Lower leg skin (tissue), 4 donors: ENCODE data around the gene PAXX. TPM values are rescaled to one million over a fixed set of nuclear protein-coding genes. Genes with fewer than 3 reads are reported as not detected.

Experiments
- DNase-seq, 2 donors: peaks; one replicate each; pipeline ENCODE4 v3.0.0-alpha.2; 2019; ENCODE audit warnings: low spot score in 2 of 2
- H3K4me3 ChIP-seq: fragments of 200-600 bp; sonication (generic); 2 replicates; pipeline ENCODE4 v1.5.1; 2017; ENCODE audit warnings: mild to moderate bottlenecking, low read depth; ENCODE audit not compliant: poor library complexity, severe bottlenecking
- CTCF ChIP-seq, 3 donors: fragments of 450-650 bp; IDR thresholded peaks; one replicate each; pipeline ENCODE4 v1.5.1; 2016; ENCODE audit warnings: antibody characterized with exemption in 3 of 3, mild to moderate bottlenecking in 3 of 3, moderate library complexity in 2 of 3
- POLR2A ChIP-seq, 2 donors: fragments of 450-650 bp; IDR thresholded peaks; one replicate each; pipeline ENCODE4 v1.6.1; 2016 to 2017; ENCODE audit warnings: antibody characterized with exemption in 2 of 2, mild to moderate bottlenecking in 1 of 2, moderate library complexity in 1 of 2
- WGBS, 2 donors: methylation state at CpG; one replicate each; pipeline ENCODE4 v1.1.5; 2018; 5-methylcytosine and 5-hydroxymethylcytosine counted together
- intact Hi-C: fragments of 100-400 bp; cut with DNase I; formaldehyde crosslinking; loops from one replicate; pipeline ENCODE4 v1.15.0; 2023; ENCODE audit warnings: low total_unique reads
- total RNA-seq, 4 donors: library from RNA; depleted of rRNA; stranded (reverse); fragments of >200 nt; gene quantifications; one replicate each; pipeline ENCODE4 v1.1.0, GENCODE V29; 2016

PAXX gene
- total RNA-seq, 4 donors from 2014 or later, result 38.7 to 75.8 (median 58.2) TPM

- intact Hi-C loops, result no loop called here
- no peak overlapping the region for H3K4me3 ChIP-seq
- WGBS, 2 donors, result 81 to 92% methylated on average over 15 to 23 of the region's 23 CpGs
- TF ChIP-seq CTCF (IDR thresholded peaks at IDR 0.05), result no peak
- TF ChIP-seq POLR2A (IDR thresholded peaks at IDR 0.05), result no peak
- no peak for DNase-seq
Measured at GRCh38 chr9:137022662-137023008, 30.4 kb downstream of the PAXX start.

- intact Hi-C loops, result no loop called here
- WGBS, 2 donors, result 73 to 87% methylated on average over 6 of the region's 7 CpGs
- no peak for DNase-seq
- H3K4me3 ChIP-seq, result no peak overlapping the region
- TF ChIP-seq CTCF (IDR thresholded peaks at IDR 0.05), result no peak
- no peak for TF ChIP-seq POLR2A (IDR thresholded peaks at IDR 0.05)
Measured at GRCh38 chr9:137023157-137023556, 30.9 kb downstream of the PAXX start.

- 89 to 90% methylated on average over 12 to 13 of the region's 15 CpGs for WGBS, 2 donors
- no peak for DNase-seq
- intact Hi-C loops, result no loop called here
- H3K4me3 ChIP-seq, result no peak overlapping the region
- TF ChIP-seq CTCF (IDR thresholded peaks at IDR 0.05) (no peak), POLR2A (IDR thresholded peaks at IDR 0.05) (no peak)
Measured at GRCh38 chr9:137023583-137023991, 31.4 kb downstream of the PAXX start.

- intact Hi-C loops, result no loop called here
- 14 to 56% methylated on average over 12 to 16 of the region's 21 CpGs for WGBS, 2 donors
- DNase-seq, result no peak
- no peak overlapping the region for H3K4me3 ChIP-seq
- TF ChIP-seq CTCF (IDR thresholded peaks at IDR 0.05) (no peak), POLR2A (IDR thresholded peaks at IDR 0.05) (no peak)
Measured at GRCh38 chr9:137025517-137025966, 33.3 kb downstream of the PAXX start.

- no peak for TF ChIP-seq POLR2A (IDR thresholded peaks at IDR 0.05)
- no peak for TF ChIP-seq CTCF (IDR thresholded peaks at IDR 0.05)
- intact Hi-C loops, result no loop called here
- no peak overlapping the region for H3K4me3 ChIP-seq
- DNase-seq, result no peak
- 76 to 81% methylated on average over 2 of the region's 2 CpGs for WGBS, 2 donors
Measured at GRCh38 chr9:137026384-137026783, 34.2 kb downstream of the PAXX start.

- no peak for DNase-seq
- WGBS, 2 donors, result 57 to 83% methylated on average over 3 to 4 of the region's 4 CpGs
- TF ChIP-seq CTCF (IDR thresholded peaks at IDR 0.05) (no peak), POLR2A (IDR thresholded peaks at IDR 0.05) (no peak)
- H3K4me3 ChIP-seq, result no peak overlapping the region
- intact Hi-C loops, result no loop called here
Measured at GRCh38 chr9:137026828-137027227, 34.6 kb downstream of the PAXX start.
